GM21526 (cell line): ENCODE data around the gene CFAP91.

Experiments used
- ATAC-seq: cut with Tn5 transposase; IDR thresholded peaks from one replicate; pipeline ENCODE4 v1.9.1; 2021; ENCODE audit warnings: moderate library complexity; ENCODE audit not compliant: unreplicated experiment, low FRiP score

The CFAP91 gene

GRCh38 chr3:119733812-119734211, 31.0 kb downstream of the CFAP91 start:
- no peak for ATAC-seq

- no peak for ATAC-seq
Measured at GRCh38 chr3:119738741-119739140, 35.9 kb downstream of the CFAP91 start.

- no peak for ATAC-seq
Measured at GRCh38 chr3:119741657-119742590, 39.1 kb downstream of the CFAP91 start.

GRCh38 chr3:119743921-119744320, 41.1 kb downstream of the CFAP91 start:
- no peak for ATAC-seq

- ATAC-seq: no peak
Measured at GRCh38 chr3:119745942-119746341, 43.1 kb downstream of the CFAP91 start.

- ATAC-seq: no peak
Measured at GRCh38 chr3:119746423-119746822, 43.6 kb downstream of the CFAP91 start.

- no peak for ATAC-seq
Measured at GRCh38 chr3:119747357-119747756, 44.5 kb downstream of the CFAP91 start.

GRCh38 chr3:119748991-119749390, 46.2 kb downstream of the CFAP91 start:
- no peak for ATAC-seq

GRCh38 chr3:119751423-119751822, 48.6 kb downstream of the CFAP91 start:
- no peak for ATAC-seq
